Adrenal gland (tissue), 5 donors: Measurements from ENCODE around the gene COMP.

ENCODE experiments used
- POLR2A ChIP-seq, 2 donors: fragments of 450-650 bp; IDR thresholded peaks; one replicate each; pipeline ENCODE4 v1.6.1; 2017; ENCODE audit warnings: antibody characterized with exemption in 2 of 2, mild to moderate bottlenecking in 2 of 2, moderate library complexity in 1 of 2
- TF ChIP-seq, protein P1 (sequence below), 6 experiments: fragments of 450-650 bp in 4 of 6; fragments of 200-600 bp in 2 of 6; sonication (generic) in 1 of 6; IDR thresholded peaks; 1 replicate in 5 of 6; 2 replicates in 1 of 6; pipeline versions ENCODE4 v1.5.1 to v1.8.0; 2016 to 2021; ENCODE audit warnings: antibody characterized with exemption in 6 of 6, mild to moderate bottlenecking in 2 of 6, moderate library complexity in 1 of 6
- donor health status: DM: no; HTN: no; CAD: no.

- TF ChIP-seq, protein P1, sequence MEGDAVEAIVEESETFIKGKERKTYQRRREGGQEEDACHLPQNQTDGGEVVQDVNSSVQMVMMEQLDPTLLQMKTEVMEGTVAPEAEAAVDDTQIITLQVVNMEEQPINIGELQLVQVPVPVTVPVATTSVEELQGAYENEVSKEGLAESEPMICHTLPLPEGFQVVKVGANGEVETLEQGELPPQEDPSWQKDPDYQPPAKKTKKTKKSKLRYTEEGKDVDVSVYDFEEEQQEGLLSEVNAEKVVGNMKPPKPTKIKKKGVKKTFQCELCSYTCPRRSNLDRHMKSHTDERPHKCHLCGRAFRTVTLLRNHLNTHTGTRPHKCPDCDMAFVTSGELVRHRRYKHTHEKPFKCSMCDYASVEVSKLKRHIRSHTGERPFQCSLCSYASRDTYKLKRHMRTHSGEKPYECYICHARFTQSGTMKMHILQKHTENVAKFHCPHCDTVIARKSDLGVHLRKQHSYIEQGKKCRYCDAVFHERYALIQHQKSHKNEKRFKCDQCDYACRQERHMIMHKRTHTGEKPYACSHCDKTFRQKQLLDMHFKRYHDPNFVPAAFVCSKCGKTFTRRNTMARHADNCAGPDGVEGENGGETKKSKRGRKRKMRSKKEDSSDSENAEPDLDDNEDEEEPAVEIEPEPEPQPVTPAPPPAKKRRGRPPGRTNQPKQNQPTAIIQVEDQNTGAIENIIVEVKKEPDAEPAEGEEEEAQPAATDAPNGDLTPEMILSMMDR (IDR thresholded peaks at IDR 0.05): no peak
- no peak for TF ChIP-seq POLR2A (IDR thresholded peaks at IDR 0.05)
These were observed 13.5 kb upstream of the COMP start for GRCh38 chr19:18804643-18805042.
